GM18499 (cell line): ENCODE measurements around the gene ACTL8.
"Not testable (repeated sequence)": the region's sequence is repeated elsewhere in the genome, so short reads cannot be mapped to it uniquely, and the experiment has no call there.

Experiments used
- ATAC-seq: cut with Tn5 transposase; IDR thresholded peaks from one replicate; pipeline ENCODE4 v1.9.1; 2021; ENCODE audit warnings: moderate number of reproducible peaks; ENCODE audit not compliant: insufficient read depth, unreplicated experiment

The ACTL8 gene

DNA sequence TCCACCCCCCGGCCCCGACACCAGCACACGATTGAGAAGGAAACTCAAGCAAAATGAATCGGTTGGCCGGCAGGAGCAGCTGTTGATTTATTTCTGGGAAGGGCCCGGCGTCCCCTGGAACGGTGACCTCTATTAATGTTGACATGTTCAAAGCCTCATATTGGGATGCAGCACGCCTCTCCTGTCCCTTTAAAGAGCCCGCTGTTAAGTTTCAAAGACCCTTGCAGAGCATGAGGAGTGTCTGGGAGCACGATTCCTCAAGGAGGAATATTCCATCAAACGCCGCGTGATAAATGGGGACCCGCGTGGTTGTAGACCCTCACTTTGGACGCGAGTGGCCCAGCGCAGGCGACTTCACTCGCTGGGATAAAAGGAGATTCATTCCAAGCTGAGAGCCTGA is 21.5 kb upstream of the ACTL8 start:
- ATAC-seq, result no peak

DNA sequence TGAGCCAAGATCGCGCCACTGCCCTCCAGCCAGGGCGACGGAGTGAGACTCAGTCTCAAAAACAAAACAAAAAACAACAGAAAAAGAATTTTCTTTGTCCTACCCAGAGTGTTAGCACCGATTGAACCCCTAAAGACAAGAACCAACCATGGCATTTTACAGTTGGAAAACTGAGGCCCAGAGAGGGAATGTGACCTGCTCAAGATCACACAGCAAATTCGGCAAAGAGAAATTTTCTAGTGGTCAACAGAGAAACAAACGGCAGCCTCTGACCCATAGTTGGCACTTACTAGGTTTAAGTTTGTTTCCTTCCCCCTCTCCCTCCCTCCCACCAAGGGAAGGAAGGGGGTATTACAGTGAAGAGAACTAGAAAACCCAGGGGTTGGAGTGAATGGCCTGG is 20.5 kb upstream of the ACTL8 start:
- ATAC-seq, result no peak

GRCh38 chr1:17735348-17735747 is 19.8 kb upstream of the ACTL8 start:
- ATAC-seq, result no peak

- no peak for ATAC-seq
Measured at GRCh38 chr1:17735793-17736192, 19.3 kb upstream of the ACTL8 start.

DNA sequence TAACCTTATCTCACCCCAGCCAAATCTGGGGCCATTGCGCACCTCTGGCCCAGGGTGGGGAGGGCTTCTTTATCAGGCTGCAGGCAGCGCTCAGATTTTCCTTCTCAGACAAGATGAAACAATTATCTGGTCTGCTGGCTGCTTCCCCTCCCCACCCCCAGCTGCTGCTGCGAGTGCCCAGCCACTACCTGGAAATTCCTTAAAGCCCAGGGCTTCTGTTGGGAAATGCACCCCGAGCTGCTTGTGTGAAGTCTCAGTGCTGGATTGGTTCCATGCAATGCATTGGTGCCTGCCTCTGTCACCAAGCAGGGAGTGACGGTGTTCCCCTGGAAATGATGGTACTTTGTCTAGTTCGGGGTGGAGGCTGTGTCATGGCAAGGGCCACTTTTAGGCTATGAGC is 18.5 kb upstream of the ACTL8 start:
- ATAC-seq, result no peak

DNA sequence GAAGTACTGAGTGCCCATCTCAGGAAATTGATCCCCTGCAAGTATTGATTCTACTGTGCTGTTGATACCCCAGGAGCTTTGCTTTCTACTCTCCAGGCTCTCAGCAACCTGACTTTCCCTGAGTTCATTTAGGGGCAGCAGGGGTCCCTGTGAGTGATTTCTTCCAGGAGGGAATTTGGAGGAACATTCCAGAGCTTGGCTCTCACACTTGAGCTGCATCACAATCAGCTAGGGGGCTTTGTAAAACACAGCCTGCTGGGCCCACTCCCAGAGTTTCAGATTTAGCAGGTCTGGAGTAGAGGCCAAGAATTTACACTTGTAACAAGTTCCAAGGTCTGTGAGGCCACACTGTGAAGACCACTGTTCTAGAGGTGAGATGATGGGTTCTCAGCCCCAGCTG is 16.1 kb upstream of the ACTL8 start:
- ATAC-seq, result no peak

DNA sequence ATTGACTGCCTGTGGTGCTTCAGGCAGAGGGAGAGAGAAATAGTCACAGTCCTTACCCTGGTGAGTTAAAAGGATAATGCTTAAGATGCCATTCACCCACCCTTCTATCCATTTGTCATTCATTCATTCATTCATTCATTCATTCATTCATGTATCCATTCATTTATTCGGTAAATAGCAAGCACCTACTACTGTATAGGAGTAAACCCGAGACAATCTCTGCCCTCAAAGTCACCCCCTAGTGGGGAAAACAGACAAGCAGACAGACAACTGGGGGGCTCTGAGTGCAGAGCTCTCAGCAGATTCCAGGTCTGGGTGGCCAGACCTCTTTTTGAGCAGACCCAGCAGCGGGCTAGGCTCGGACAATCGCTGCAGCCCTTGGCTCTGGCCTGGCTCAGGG is 14.1 kb upstream of the ACTL8 start:
- no peak for ATAC-seq

- no peak for ATAC-seq
Measured at GRCh38 chr1:17742583-17742982, 12.6 kb upstream of the ACTL8 start.

GRCh38 chr1:17743008-17743647 is 12.0 kb upstream of the ACTL8 start:
- ATAC-seq, result no peak

GRCh38 chr1:17743925-17744324 is 11.2 kb upstream of the ACTL8 start:
- no peak for ATAC-seq

DNA sequence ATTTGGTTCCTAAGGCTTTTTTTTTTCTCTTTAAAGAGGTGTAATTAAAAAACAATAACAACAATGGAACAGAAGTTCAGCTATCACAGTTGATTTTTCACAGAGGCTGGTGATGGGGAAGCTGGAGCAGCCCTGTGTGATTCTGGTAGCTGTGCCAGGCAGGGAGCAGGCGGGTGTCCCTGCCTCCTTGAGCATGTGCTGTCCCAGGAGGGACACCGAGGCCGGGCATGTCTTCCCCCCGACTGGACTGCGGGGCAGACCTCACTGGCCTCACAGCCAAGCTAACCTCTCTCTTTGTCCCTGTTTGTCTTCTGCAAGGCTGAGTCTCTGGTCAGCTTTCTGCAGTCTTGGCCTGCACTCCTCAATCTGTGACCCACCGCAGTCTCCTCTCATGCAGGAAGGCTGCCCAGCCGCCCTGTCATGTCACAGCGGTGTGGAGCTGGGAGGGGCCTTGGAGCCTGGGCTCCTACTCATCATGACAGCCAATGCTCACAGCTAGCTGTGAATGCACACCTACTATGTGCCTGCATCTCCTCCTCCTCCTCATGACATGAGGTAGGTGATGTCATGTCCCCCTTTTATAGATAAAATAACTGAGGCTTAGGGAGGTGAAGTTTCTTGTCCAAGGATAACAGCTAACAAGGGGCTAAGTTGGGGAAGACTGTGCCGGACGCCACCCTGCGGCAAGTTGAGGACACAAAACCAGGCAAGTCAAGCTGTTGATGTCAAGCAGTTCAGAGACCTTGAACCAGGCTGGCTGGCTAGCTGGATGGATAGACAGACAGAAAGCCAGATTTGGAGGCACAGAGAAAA is 10.3 kb upstream of the ACTL8 start:
- no peak for ATAC-seq

DNA sequence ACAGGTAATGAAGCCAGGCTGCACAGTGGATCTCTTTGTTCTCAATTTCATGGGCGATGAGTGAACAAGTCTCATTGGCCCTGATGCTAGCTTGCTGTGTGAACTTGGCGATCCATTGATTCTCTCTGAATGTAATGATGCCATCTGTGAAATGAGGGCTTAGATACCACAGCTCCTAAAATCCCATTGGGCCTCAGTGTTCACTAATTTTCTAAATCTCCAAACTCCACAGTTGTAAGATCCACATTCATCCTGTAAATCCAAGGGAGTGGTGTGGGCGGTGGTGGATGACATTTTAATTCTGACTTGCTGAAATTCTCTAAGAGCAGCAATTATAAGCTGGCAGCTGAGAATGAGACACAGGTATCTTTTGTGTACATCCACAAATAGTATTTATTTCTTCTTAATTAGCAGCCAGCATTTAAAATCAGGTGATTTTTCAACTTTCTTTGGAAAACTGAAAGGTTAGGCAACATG is 9.6 kb upstream of the ACTL8 start:
- no peak for ATAC-seq

- ATAC-seq, result not testable (repeated sequence)
Measured at GRCh38 chr1:17746281-17746680, 8.9 kb upstream of the ACTL8 start.

DNA sequence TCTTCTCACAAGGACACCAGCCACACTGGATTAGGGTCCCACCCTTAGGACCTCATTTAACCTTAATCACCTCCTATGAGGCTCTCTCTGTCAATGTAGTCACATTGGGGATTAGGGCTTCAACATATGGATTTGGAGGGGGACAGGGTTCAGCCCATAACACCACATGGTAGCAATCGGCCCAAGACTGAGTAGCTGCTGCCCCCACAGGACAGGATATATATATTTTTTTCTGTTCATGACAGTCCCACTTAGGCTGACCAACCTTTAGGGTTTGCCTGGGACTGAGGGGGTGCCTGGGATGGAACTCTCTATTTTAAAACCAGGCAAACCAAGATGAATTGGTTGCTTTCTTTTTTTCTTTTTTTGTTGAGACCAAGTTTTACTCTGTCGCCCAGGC is 8.2 kb upstream of the ACTL8 start:
- ATAC-seq, result no peak

DNA sequence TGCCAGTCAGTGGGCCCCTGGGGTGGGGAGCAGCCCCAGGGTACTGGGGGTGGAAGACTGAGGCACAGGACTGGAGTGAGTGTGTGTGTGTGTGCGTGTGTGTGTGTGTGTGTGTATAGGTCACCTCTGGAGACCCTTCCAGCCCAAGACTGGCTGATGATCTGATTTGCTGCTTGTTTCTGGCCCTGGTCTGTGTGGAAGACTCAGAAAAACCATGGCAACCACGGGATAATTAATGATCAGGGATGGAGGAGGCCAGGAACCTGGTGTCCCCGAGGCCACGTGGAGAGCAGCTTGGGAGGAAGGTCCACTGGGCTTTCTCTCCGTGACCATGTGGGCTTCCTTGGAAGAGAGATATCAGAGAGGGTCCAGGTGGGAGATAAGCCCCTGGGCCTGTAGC is 4.8 kb upstream of the ACTL8 start:
- ATAC-seq, result no peak

DNA sequence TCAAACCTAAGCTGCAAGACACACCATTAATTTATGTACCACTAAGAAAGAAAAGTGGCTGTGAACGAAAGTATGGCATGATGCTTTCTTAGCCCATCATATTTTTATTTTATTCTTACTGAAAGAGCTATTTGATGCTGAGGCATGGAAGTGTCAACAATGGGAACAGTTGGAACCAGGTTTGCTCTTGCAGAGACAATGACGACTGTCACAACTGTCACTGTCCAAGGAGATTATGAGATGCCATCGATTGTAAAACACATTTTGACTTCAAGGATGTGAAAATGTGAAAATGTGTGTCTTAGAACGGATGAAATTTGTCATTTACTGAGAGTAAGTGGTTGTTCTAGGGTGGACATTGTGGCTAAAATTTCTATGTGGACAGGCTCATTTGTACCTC is 2.8 kb upstream of the ACTL8 start:
- ATAC-seq, result no peak

GRCh38 chr1:17757426-17757825 is 2.3 kb downstream of the ACTL8 start:
- no peak for ATAC-seq

DNA sequence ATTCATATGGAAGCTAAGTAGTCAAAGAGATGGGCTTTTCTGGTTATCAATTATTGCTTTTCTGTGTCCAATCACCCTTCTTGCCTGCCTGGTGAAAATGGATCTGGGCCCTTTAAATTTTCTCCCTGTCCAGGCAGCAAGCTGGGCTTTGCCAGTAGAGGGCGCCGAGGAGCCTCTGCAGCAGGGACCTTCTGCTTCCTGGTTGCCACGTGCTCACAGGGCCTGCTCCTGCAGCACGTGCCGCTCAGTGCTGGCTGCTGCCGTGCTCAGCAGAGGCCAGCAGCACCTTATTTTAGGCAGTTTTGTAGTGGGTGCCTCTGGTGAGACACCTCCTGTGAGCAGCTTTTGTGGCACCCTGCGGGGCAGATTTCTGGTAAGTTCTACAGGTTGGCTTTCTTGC is 4.0 kb downstream of the ACTL8 start:
- no peak for ATAC-seq

- ATAC-seq, result no peak
Measured at GRCh38 chr1:17762313-17762712, 7.2 kb downstream of the ACTL8 start.

GRCh38 chr1:17763417-17763816 is 8.3 kb downstream of the ACTL8 start:
- no peak for ATAC-seq

- no peak for ATAC-seq
Measured at GRCh38 chr1:17763995-17764394, 8.9 kb downstream of the ACTL8 start.

- ATAC-seq, result no peak
Measured at GRCh38 chr1:17764591-17764990, 9.5 kb downstream of the ACTL8 start.
